ENCODE measurements around the gene TBC1D22A. TPM values are rescaled to one million over a fixed set of nuclear protein-coding genes. Genes with fewer than 3 reads are reported as not detected.

TBC1D22A gene
- total and polyA plus RNA-seq, 9 of the 15 experiments (the other 6 are each of a cell fraction or from before 2014, with no cell fraction given): 0.20 to 11.5 (median 5.2) TPM

GRCh38 chr22:46968359-46968740, 205.9 kb downstream of the TBC1D22A start:
- Histone ChIP-seq H3K9ac (ENCODE audit: insufficient read depth in 1 of 2, low read depth in 2 of 2, low read length in 2 of 2) (no peak overlapping the region), H3K9me3 (replicated peaks; ENCODE audit: control insufficient read depth, insufficient read depth, low read depth, low read length) (no peaks in the 10 kb centered on the region), H3K9me1 (ENCODE audit: control insufficient read depth, insufficient read depth, low read length) (no peaks in the 10 kb centered on the region), H3K27ac (ENCODE audit: extremely low read depth, low read depth, low read length) (no peak overlapping the region), H3K79me2 (ENCODE audit: control insufficient read depth, insufficient read depth, low read length) (no peaks in the 10 kb centered on the region), H3K4me2 (ENCODE audit: insufficient read depth, low read length) (no peak overlapping the region), H3K4me1 (replicated peaks in 1 of 2; ENCODE audit: control insufficient read depth in 2 of 2, insufficient read depth in 2 of 2, low read length in 2 of 2) (peaks cover 2 to 23% of the 10 kb centered on the region in 2 experiments; a peak in 4 of 5 replicates), H3K36me3 (ENCODE audit: control insufficient read depth, insufficient read depth, low read length) (no peaks in the 10 kb centered on the region), H3K4me3 (no peak overlapping the region), H4K20me1 (replicated peaks; ENCODE audit: control insufficient read depth, insufficient read depth, low read length) (0 out of 2 replicates have a peak, but pooled peaks cover 6% of the 10 kb centered on the region), H3K27me3 (ENCODE audit: control insufficient read depth in 2 of 2, insufficient read depth in 2 of 2, low read length in 2 of 2) (no peaks in the 10 kb centered on the region), H2AFZ (ENCODE audit: low read depth, low read length) (no peak overlapping the region)
- ChIA-PET CTCF (ENCODE audit: low intra/inter-chr PET ratio) (no interaction called here), POLR2A (interaction anchor here (0.9 to 1.1 kb wide), 2 partner anchors 17 to 21 kb away, joined by 3 read pairs; no protein-coding TSS in a partner anchor)
- no TSS peak for BruUV-seq (replicated peaks)
- intact Hi-C loops (cut with micrococcal nuclease): no loop called here
- ATAC-seq (no peak), FAIRE-seq (no peak), DNase-seq (ENCODE audit: extremely low read depth in 1 of 4, low spot score in 3 of 4) (no peak)
- TF ChIP-seq CUX1 (CRISPR knock-in tag; IDR thresholded peaks at IDR 0.05) (no peak), ZSCAN32 (CRISPR knock-in tag; IDR thresholded peaks at IDR 0.05) (no peak), HDAC3 (IDR thresholded peaks at IDR 0.05; ENCODE audit: borderline replicate concordance, partially characterized antibody) (no peak), ZNF551 (CRISPR knock-in tag; IDR thresholded peaks at IDR 0.05) (no peak), SAFB (IDR thresholded peaks at IDR 0.05; ENCODE audit: borderline replicate concordance, low read depth, low read length) (peak; percentile 67; the same call in 1 of the 2 replicates), ZNF408 (CRISPR knock-in tag; IDR thresholded peaks at IDR 0.05; ENCODE audit: low read depth) (no peak)
- WGBS (ENCODE audit: insufficient coverage, low coverage, missing lambda C conversion rate): 73% methylated on average over 6 of the region's 27 CpGs
- in situ Hi-C loops (cut with MboI): no loop called here

Measured in K562 (cell line).